Stimulated activated CD8-positive, alpha-beta memory T cell treated with anti-CD3 and anti-CD28 coated beads, Interleukin-2, amount 100 ng/mL, for 1 hour (primary cell): ENCODE data around the gene ECT2.
"Not testable (repeated sequence)": the region's sequence is repeated elsewhere in the genome, so short reads cannot be mapped to it uniquely, and the experiment has no call there.

Experiments used
- DNase-seq, 2 donors: peaks; one replicate each; pipeline ENCODE4 v3.0.0-alpha.2; 2020; ENCODE audit warnings: low read depth in 2 of 2

Gene ECT2

DNA sequence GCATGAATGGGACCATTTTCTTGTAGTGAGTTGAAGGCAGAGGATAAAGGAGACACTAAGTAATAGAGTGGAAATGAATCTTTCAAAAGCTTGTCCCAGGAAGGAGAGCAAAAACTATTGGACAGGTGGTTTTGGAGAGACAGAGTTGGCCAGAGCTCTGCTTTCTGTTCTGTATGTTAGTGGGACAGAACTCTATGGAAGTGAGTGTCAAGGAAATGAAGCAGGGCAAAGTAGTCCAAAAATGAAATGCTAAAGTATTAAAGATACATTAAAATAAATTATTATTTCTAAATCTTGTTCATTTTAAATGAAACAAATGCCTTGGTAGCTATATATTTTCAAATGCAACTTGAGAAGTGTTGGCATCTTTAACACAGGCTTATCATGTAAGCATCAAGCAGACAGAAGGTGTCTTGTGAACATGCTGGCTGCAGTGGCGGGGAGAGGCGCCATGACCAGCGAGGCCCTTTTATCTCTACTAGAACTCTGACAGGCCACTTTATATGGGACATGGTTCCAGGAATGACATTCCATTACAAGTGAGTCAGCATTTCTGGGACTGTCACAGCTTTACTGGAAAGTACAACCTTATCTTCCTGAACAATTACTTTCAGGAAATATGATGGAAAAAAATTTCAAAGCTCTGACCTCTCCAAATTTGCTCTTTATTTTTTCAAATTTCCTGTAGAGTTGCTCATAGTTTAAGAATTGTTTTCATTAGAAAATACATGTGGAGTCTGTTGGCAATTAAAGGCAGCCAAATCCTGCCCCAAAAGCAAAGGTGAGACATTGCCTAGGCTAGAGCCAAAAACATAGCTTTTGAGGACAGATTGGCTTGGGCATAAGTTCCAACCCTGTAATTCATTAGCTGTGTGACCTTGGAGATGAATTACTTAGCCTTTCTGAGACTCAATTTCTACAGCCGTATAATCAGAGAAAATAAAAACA is 106.5 kb downstream of the ECT2 start:
- no peak for DNase-seq

DNA sequence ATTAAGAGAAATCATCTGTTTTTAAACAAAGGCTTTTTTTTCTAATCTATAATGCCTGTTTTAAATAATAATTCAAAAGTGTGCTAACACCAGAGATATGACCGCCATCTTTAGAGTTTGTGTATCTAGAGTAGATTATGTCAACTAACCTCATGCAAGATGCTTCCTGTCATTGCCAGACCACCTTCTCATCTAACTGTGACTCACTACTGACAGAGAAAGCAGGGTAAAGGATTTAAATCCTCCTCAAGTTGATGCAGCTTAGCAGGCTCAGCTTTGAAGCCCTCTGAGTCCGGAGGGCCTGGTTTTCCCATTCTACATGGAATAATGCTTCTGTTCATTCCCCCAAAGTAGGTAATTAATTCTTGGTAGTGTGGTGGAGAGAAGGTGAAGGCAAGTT is 108.5 kb downstream of the ECT2 start:
- no peak for DNase-seq

DNA sequence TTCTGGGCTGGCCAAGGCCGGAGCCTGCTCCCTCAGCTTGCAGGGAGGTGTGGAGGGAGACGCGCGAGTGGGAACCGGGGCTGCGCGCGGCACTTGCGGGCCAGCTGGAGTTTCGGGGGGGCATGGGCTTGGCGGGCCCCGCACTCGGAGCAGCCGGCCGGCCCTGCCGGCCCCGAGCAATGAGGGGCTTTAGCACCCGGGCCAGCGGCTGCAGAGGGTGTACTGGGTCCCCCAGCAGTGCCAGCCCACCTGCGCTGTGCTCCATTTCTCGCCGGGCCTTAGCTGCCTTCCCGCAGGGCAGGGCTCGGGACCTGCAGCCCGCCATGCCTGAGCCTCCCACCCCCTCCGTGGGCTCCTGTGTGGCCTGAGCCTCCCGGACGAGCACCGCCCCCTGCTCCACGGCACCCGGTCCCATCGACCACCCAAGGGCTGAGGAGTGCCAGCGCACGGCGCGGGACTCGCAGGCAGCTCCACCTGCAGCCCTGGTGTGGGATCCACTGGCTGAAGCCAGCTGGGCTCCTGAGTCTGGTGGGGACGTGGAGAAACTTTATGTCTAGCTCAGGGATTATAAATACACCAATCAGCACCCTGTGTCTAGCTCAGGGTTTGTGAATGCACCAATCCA is 116.3 kb downstream of the ECT2 start:
- not testable (repeated sequence) for DNase-seq

DNA sequence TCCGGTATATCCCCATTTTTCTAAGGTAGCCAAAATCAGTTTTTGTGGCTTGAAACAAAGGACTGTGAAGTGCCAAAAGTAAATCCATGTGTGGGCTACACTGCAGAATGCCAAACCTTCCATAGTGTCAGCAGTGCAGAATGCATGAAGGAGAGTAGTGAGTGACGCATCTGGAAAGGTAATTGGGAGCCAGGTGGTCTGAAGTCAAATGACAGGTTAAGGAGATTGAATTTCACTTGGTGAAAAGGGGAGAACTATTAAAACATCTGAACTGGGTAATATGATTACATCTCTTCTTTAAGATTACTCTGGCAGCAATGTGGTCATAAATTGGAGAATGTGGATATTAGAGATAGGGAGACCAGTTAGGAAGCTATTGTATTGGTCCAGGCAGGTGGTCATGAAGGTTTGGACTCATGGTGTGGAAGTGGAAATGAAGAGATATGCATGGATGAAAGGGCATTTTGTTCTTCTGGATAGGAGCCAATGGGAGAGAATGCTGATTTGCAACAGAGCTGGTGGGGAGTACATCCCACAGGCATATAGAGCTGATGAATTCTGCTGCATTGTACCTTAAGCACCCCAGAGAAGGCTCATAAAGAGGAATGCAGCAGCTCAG is 118.2 kb downstream of the ECT2 start:
- no peak for DNase-seq

DNA sequence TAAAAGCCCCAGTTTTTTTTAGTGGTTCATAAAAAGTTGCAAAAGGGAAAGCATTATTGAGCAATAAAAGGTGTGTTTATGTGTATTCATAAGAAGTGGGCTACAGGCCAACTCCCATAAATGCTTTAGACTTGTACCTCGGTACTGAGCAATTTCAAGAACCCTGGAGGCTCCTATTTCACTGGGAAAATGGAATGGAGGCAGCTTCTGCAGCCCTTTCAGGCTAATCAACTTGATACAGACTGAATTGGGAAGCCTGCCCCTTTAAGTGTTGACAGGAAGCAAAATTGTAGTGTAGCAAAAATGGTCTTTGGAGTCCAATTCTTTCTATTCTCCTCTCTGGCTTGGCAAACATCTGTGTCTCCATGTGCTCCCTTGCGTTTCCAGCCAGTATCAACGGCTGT is 118.8 kb downstream of the ECT2 start:
- no peak for DNase-seq

DNA sequence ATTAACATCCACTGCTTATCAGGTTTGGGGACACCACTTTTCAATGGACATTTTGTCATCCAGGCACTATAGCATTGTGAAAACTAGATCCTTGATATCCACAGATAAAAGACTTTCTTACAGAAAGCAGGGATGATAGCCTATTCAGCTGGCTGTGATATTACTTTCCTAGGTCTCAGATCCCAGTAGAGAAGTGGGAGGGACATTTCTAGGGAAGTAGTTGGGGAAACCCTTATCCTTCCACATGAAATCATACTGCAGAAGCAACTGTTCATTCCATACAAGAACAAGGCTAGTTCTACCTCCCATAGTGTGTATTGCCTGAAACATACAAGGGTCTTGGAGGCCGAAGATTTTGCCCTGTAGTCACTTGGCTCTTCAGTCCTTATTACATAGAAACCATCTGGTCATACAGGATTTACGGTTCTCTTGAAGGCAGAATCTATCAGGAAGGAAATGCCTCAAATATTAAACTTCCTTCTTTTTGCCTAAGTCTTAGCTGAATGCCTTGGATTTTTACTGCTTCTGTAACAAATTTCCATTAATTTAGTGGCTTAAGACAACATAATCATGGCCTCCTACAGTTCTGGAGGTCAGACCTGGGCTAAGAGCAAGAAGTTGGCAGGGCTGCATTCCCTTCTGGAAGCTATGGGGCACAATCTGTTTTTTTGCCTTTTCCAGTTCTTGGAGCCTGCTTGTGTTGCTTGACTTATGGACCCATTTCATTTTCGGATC is 119.4 kb downstream of the ECT2 start:
- no peak for DNase-seq
